B cell (primary cell): ENCODE results near the gene GALK1. TPM values are rescaled to one million over a fixed set of nuclear protein-coding genes. Genes with fewer than 3 reads are reported as not detected.

Source experiments
- ATAC-seq: fragments of 200-7000 bp; cut with Tn5 transposase; one replicate; pipeline ENCODE4 v1.10.0; 2021; ENCODE audit warnings: low read depth, mild to moderate bottlenecking, moderate number of reproducible peaks, moderate library complexity
- CTCF ChIA-PET: fragments of 350-600 bp; sonication (Branson Sonifier 250); formaldehyde crosslinking; loops from one replicate; lab custom pipeline; 2021; ENCODE audit warnings: antibody characterized with exemption, inconsistent platforms; lab: Charles Lee
- POLR2A ChIA-PET: fragments of 350-600 bp; sonication (Branson Sonifier 250); formaldehyde crosslinking; loops from one replicate; lab custom pipeline; 2021; ENCODE audit warnings: antibody characterized with exemption; lab: Charles Lee
- DNase-seq: peaks from one replicate; pipeline ENCODE4 v3.0.0; 2013
- H2AFZ ChIP-seq: 2 replicates; pipeline ENCODE4 v1.6.1; 2012; ENCODE audit warnings: mild to moderate bottlenecking, low read depth, low read length; ENCODE audit not compliant: insufficient read depth, poor library complexity, severe bottlenecking
- H3K27ac ChIP-seq, 2 donors: 1 replicate in 1 of 2; 2 replicates in 1 of 2; pipeline ENCODE4 v1.5.1; 2012 to 2013; ENCODE audit warnings: low read length in 2 of 2, mild to moderate bottlenecking in 2 of 2, moderate library complexity in 1 of 2
- H3K27me3 ChIP-seq, 4 experiments: fragments of 200-600 bp in 1 of 4; sonication (generic) in 1 of 4; replicated peaks in 1 of 4; 1 replicate in 2 of 4; 2 replicates in 2 of 4; pipeline versions ENCODE4 v1.6.1 to v1.7.0; 2013 to 2016; ENCODE audit warnings: low read length in 3 of 4, mild to moderate bottlenecking in 2 of 4, mixed read lengths in 1 of 4, moderate library complexity in 1 of 4; ENCODE audit not compliant: insufficient read depth in 4 of 4, control insufficient read depth in 3 of 4; ENCODE audit errors: control extremely low read depth in 1 of 4
- H3K36me3 ChIP-seq, 2 experiments: replicated peaks in 1 of 2; 1 replicate in 1 of 2; 2 replicates in 1 of 2; pipeline versions ENCODE4 v1.6.1 to v1.7.1; 2013; ENCODE audit warnings: low read length in 1 of 2; ENCODE audit not compliant: insufficient read depth in 2 of 2, control insufficient read depth in 1 of 2; ENCODE audit errors: control extremely low read depth in 1 of 2, extremely low read depth in 1 of 2
- H3K4me1 ChIP-seq, 2 donors: fragments of 200-600 bp in 1 of 2; sonication (generic) in 1 of 2; 1 replicate in 1 of 2; 2 replicates in 1 of 2; pipeline versions ENCODE4 v1.5.1 to v1.6.1; 2013 to 2017; ENCODE audit warnings: low read length in 2 of 2; ENCODE audit not compliant: control insufficient read depth in 2 of 2, insufficient read depth in 2 of 2
- H3K4me2 ChIP-seq: replicated peaks from 2 replicates; pipeline ENCODE3; 2012; ENCODE audit warnings: mild to moderate bottlenecking, low read depth, low read length; ENCODE audit not compliant: poor library complexity, severe bottlenecking
- H3K4me3 ChIP-seq, 5 experiments: fragments of 200-600 bp in 1 of 5; sonication (generic) in 1 of 5; 1 replicate in 3 of 5; 2 replicates in 2 of 5; pipeline versions ENCODE4 v1.5.1 to v1.7.0; 2011 to 2016; ENCODE audit warnings: low read length in 4 of 5, mild to moderate bottlenecking in 4 of 5, low read depth in 2 of 5, control low read depth in 1 of 5, moderate library complexity in 1 of 5; ENCODE audit not compliant: insufficient read depth in 1 of 5; ENCODE audit errors: control extremely low read depth in 1 of 5, extremely low read depth in 1 of 5
- H3K79me2 ChIP-seq: fragments of 200-600 bp; sonication (generic); one replicate; pipeline ENCODE4 v1.6.0; 2016; ENCODE audit warnings: low read length; ENCODE audit not compliant: control insufficient read depth, insufficient read depth
- H3K9ac ChIP-seq: fragments of 200-600 bp; sonication (generic); 2 replicates; pipeline ENCODE4 v1.6.1; 2017; ENCODE audit warnings: mild to moderate bottlenecking, low read length, moderate library complexity
- H3K9me3 ChIP-seq, 3 donors: one replicate each; pipeline versions ENCODE4 v1.6.1 to v1.7.1; 2013; ENCODE audit warnings: low read length in 2 of 3; ENCODE audit not compliant: control insufficient read depth in 2 of 3, insufficient read depth in 1 of 3; ENCODE audit errors: control extremely low read depth in 1 of 3
- H4K20me1 ChIP-seq: 2 replicates; pipeline ENCODE4 v1.6.0; 2012; ENCODE audit warnings: mild to moderate bottlenecking, low read length; ENCODE audit not compliant: insufficient read depth, control insufficient read depth, poor library complexity, severe bottlenecking
- H3K27ac Mint-ChIP-seq: one replicate; pipeline ENCODE4 v1.8.0; 2021; ENCODE audit warnings: mixed read lengths
- H3K27me3 Mint-ChIP-seq: one replicate; pipeline ENCODE4 v1.8.0; 2021; ENCODE audit warnings: mixed read lengths
- H3K4me1 Mint-ChIP-seq: one replicate; pipeline ENCODE4 v1.8.0; 2021; ENCODE audit warnings: mixed read lengths
- H3K4me3 Mint-ChIP-seq: one replicate; pipeline ENCODE4 v1.8.0; 2021; ENCODE audit warnings: mixed read lengths
- H3K9me3 Mint-ChIP-seq: one replicate; pipeline ENCODE4 v1.8.0; 2022; ENCODE audit warnings: mixed read lengths; ENCODE audit not compliant: insufficient read depth
- CTCF ChIP-seq: fragments of 200-600 bp; IDR thresholded peaks from one replicate; pipeline ENCODE4 v1.8.0; 2022; ENCODE audit warnings: antibody characterized with exemption, mild to moderate bottlenecking
- EZH2 ChIP-seq: IDR thresholded peaks from 2 replicates; pipeline ENCODE4 v1.6.1; 2012; ENCODE audit warnings: borderline replicate concordance, low read depth, mild to moderate bottlenecking, moderate library complexity, low read length; ENCODE audit not compliant: insufficient read depth, poor library complexity, severe bottlenecking
- WGBS: methylation state at CpG from one replicate; pipeline ENCODE4 v1.1.5; 2013; ENCODE audit warnings: missing lambda C conversion rate; ENCODE audit not compliant: insufficient coverage; 5-methylcytosine and 5-hydroxymethylcytosine counted together
- intact Hi-C: fragments of 100-400 bp; cut with micrococcal nuclease; formaldehyde crosslinking; loops from one replicate; pipeline ENCODE4 v1.10.0; 2022
- polyA plus RNA-seq: library from polyadenylated mRNA; depleted of rRNA; stranded (reverse); fragments of >200 nt; gene quantifications from 2 replicates; pipeline ENCODE4 v1.2.3, GENCODE V29; 2012
- total RNA-seq, 2 donors: library from RNA; stranded (reverse); fragments of 120-200 nt in 1 of 2; gene quantifications; 1 replicate in 1 of 2; 2 replicates in 1 of 2; pipeline versions ENCODE4 v1.2.3 to v1.2.4, GENCODE V29; 2013 to 2022

Gene GALK1
- total and polyA plus RNA-seq, 2 donors (not counting 1 experiment from before 2014, with no cell fraction given): 29.8 to 37.4 TPM

- ChIA-PET CTCF (interaction anchor here (0.5 to 8.2 kb wide), 25 partner anchors 9 to 298 kb away, joined by 3 to 389 read pairs (median 5); partner anchors contain the start of genes GALK1, SMIM5 and TSEN54), POLR2A (interaction anchor here (1.2 to 1.4 kb wide), 3 partner anchors 33 to 149 kb away, joined by 3 to 6 read pairs (median 5); partner anchors contain the start of gene SMIM5)
- Histone ChIP-seq H2AFZ (no peak overlapping the region), H3K9me3 (no peaks in the 10 kb centered on the region), H3K27ac (no peak overlapping the region), H3K79me2 (no peaks in the 10 kb centered on the region), H3K4me3 (no peak overlapping the region), H3K4me1 (peaks cover 9 to 34% of the 10 kb centered on the region in 2 donors), H3K9ac (no peak overlapping the region), H4K20me1 (no peaks in the 10 kb centered on the region), H3K27me3 (no peaks in the 10 kb centered on the region), H3K4me2 (no peak overlapping the region), H3K36me3 (no peaks in the 10 kb centered on the region)
- peaks cover 4% of the 10 kb centered on the region for H3K27me3 Mint-ChIP-seq
- ATAC-seq: no peak
- DNase-seq: peak; percentile 37
- no peaks in the 10 kb centered on the region for H3K9me3 Mint-ChIP-seq
- H3K4me3 Mint-ChIP-seq: no peak overlapping the region
- TF ChIP-seq EZH2: no peak
- no peak for TF ChIP-seq CTCF
- intact Hi-C loops: loop anchor here (1.0 to 10.0 kb wide), 2 partner anchors 254 to 325 kb away; partner anchors contain the start of gene CDK3
- H3K4me1 Mint-ChIP-seq: peaks cover 24% of the 10 kb centered on the region
- WGBS: 89% methylated on average over 21 of the region's 23 CpGs
- no peak overlapping the region for H3K27ac Mint-ChIP-seq
Measured at GRCh38 chr17:75750661-75751423, 14.2 kb downstream of the GALK1 start.
